ENCODE data around the gene ARID3A. TPM values are rescaled to one million over a fixed set of nuclear protein-coding genes. Genes with fewer than 3 reads are reported as not detected.

Gene ARID3A
- total and polyA plus RNA-seq, 2 of the 8 experiments (the other 6 are each of a cell fraction or from before 2014, with no cell fraction given), result 40.5 to 77.4 TPM

DNA sequence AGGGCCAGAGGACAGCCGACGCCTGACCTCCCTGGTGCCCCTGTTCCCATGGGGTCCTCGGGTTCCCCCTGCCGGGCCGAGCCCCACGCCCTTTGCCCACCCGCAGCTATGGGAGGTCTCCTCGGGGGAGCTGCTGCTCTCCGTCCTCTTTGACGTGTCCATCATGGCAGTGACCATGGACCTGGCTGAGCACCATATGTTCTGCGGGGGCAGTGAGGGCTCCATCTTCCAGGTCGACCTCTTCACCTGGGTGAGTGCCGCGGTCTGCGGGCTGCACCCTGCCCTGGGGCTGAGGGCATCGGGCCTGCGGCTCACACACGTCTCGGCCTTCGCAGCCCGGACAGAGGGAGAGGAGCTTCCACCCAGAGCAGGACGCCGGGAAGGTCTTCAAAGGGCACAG lies 64.9 kb downstream of the ARID3A start:
- Histone ChIP-seq H2BK20ac (ENCODE audit: low read length) (no peak overlapping the region), H3K4me1 (replicated peaks in 1 of 4; ENCODE audit: control insufficient read depth in 3 of 4, insufficient read depth in 4 of 4, low read length in 3 of 4) (peaks cover 0 to under 1% (median under 1%) of the 10 kb centered on the region in 4 experiments; a peak in 2 of 7 replicates), H3K18ac (ENCODE audit: extremely low read depth, low read length) (no peak overlapping the region), H3K79me1 (ENCODE audit: low read depth, low read length) (peaks cover 2% of the 10 kb centered on the region; the same call in 1 of the 2 replicates), H3K27ac (ENCODE audit: low read depth, low read length) (no peak overlapping the region), H3K36me3 (ENCODE audit: control insufficient read depth in 2 of 4, insufficient read depth in 4 of 4, low read length in 3 of 4) (peaks cover 7 to 39% (median 22%) of the 10 kb centered on the region in 4 experiments; a peak in 6 of 8 replicates), H4K5ac (ENCODE audit: insufficient read length, low read depth, low read length) (no peak overlapping the region), H2BK120ac (replicated peaks; ENCODE audit: low read depth, low read length) (no peak overlapping the region), H2BK12ac (ENCODE audit: low read depth, low read length) (no peak overlapping the region), H2AK5ac (ENCODE audit: low read depth, low read length) (no peak overlapping the region), H3K9me3 (ENCODE audit: insufficient read depth in 2 of 2, low read depth in 1 of 2, low read length in 1 of 2) (no peaks in the 10 kb centered on the region), H2BK5ac (ENCODE audit: low read depth, low read length) (no peak overlapping the region), H3K4ac (replicated peaks; ENCODE audit: insufficient read length, low read depth, low read length) (no peak overlapping the region), H4K20me1 (replicated peaks in 1 of 2; ENCODE audit: control insufficient read depth in 1 of 2, insufficient read depth in 2 of 2, low read length in 2 of 2) (peaks cover 9 to 23% of the 10 kb centered on the region in 2 experiments), H3K4me3 (ENCODE audit: extremely low read depth in 1 of 4, insufficient read depth in 2 of 4, low read depth in 3 of 4, low read length in 4 of 4) (no peak overlapping the region), H3K9ac (replicated peaks in 1 of 4; ENCODE audit: extremely low read depth in 1 of 4, low read depth in 3 of 4, low read length in 3 of 4) (no peak overlapping the region), H3K27me3 (replicated peaks in 1 of 4; ENCODE audit: control insufficient read depth in 3 of 4, extremely low read depth in 1 of 4, insufficient read depth in 3 of 4, low read length in 3 of 4) (no peaks in the 10 kb centered on the region), H2BK15ac (ENCODE audit: low read length) (no peak overlapping the region), H4K91ac (replicated peaks; ENCODE audit: insufficient read length, low read length) (no peak overlapping the region), H3K4me2 (ENCODE audit: insufficient read depth in 1 of 2, low read depth in 2 of 2, low read length in 2 of 2) (no peak overlapping the region), H3K79me2 (ENCODE audit: control insufficient read depth in 1 of 2, insufficient read depth in 2 of 2, low read length in 2 of 2) (0 out of 4 replicates have a peak, but pooled peaks cover 0 to 6% of the 10 kb centered on the region in 2 experiments), H3K14ac (ENCODE audit: insufficient read length) (no peak overlapping the region), H4K8ac (ENCODE audit: extremely low read depth, insufficient read depth, low read length) (no peak overlapping the region), H3K56ac (replicated peaks; ENCODE audit: insufficient read length, low read depth, low read length) (no peak overlapping the region), H3K23me2 (ENCODE audit: low read depth, low read length) (no peaks in the 10 kb centered on the region), H3K23ac (ENCODE audit: insufficient read length) (no peak overlapping the region), H2AFZ (ENCODE audit: low read length) (no peak overlapping the region)
- no peak for TF ChIP-seq EGR1 (IDR thresholded peaks at IDR 0.05; ENCODE audit: borderline replicate concordance, low read depth, low read length)
- TF ChIP-seq CHD1 (IDR thresholded peaks at IDR 0.05; ENCODE audit: low read depth, low read length), result no peak
- TF ChIP-seq, protein P1, sequence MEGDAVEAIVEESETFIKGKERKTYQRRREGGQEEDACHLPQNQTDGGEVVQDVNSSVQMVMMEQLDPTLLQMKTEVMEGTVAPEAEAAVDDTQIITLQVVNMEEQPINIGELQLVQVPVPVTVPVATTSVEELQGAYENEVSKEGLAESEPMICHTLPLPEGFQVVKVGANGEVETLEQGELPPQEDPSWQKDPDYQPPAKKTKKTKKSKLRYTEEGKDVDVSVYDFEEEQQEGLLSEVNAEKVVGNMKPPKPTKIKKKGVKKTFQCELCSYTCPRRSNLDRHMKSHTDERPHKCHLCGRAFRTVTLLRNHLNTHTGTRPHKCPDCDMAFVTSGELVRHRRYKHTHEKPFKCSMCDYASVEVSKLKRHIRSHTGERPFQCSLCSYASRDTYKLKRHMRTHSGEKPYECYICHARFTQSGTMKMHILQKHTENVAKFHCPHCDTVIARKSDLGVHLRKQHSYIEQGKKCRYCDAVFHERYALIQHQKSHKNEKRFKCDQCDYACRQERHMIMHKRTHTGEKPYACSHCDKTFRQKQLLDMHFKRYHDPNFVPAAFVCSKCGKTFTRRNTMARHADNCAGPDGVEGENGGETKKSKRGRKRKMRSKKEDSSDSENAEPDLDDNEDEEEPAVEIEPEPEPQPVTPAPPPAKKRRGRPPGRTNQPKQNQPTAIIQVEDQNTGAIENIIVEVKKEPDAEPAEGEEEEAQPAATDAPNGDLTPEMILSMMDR (IDR thresholded peaks at IDR 0.05; ENCODE audit: control extremely low read depth in 1 of 3, insufficient read depth in 1 of 3, low read depth in 1 of 3, low read length in 3 of 3), result no peak
- TF ChIP-seq TAF1 (IDR thresholded peaks at IDR 0.05; ENCODE audit: low read depth, low read length), result no peak
- WGBS, 2 experiments (ENCODE audit: extremely low coverage in 1 of 2, insufficient coverage in 1 of 2, insufficient read length in 1 of 2, insufficient replicate concordance in 2 of 2, low coverage in 1 of 2, low lambda C conversion rate in 2 of 2, missing lambda C conversion rate in 1 of 2), result 96% methylated on average over 23 of the region's 23 CpGs; no CpG with 5 or more reads in 1 of the 2 experiments
- DNase-seq (ENCODE audit: low read depth in 1 of 2, low spot score in 2 of 2), result no peak
- no peak for FAIRE-seq
- POLR2A ChIA-PET (ENCODE audit: partially characterized antibody), result interaction anchor here (0.9 to 1.5 kb wide), 6 partner anchors 9 to 278 kb away, joined by 3 to 9 read pairs (median 4); partner anchors contain the start of genes CIRBP and CNN2
- CTCF ChIA-PET (ENCODE audit: partially characterized antibody), result interaction anchor here (1.2 to 2.3 kb wide), 3 partner anchors 15 to 68 kb away, joined by 3 to 5 read pairs (median 5); no protein-coding TSS in a partner anchor
